T-helper 2 cell (primary cell): Measurements from ENCODE around the gene MGAT2.

Experiments used
- DNase-seq, 5 experiments: peaks; one replicate each; pipeline versions ENCODE4 v3.0.0 to v3.0.0-alpha.2; 2012 to 2022

MGAT2 gene

GRCh38 chr14:49659526-49660455 is 39.2 kb downstream of the MGAT2 start:
- DNase-seq: no peak

DNA sequence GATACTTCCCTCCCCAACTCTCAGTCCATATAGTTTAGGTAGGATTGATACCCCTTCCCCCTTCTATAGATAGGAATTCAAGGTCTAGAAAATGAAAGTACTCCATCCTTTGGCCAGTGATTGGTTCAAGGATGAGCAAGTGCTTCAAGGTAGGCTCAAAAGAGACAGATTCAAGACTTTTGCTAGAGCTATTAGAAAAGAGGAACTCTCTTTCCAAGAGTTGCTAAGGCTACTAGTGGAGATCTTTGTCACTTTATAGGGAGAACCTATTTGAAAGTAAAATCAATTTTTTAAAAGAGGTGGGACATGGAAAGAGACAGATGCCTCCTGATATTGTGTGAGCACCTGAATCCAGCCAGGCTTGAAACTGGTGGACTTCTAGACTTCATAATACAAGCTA is 49.9 kb downstream of the MGAT2 start:
- no peak for DNase-seq
